ENCODE data around the gene MAVS. TPM values are rescaled to one million over a fixed set of nuclear protein-coding genes. Genes with fewer than 3 reads are reported as not detected.
"Not testable (repeated sequence)": the region's sequence is repeated elsewhere in the genome, so short reads cannot be mapped to it uniquely, and the experiment has no call there.

The MAVS gene
- total RNA-seq, 2 donors from 2014 or later, result 35.2 to 42.1 TPM

- Histone ChIP-seq H3K4me1 (ENCODE audit: control insufficient read depth in 1 of 2, low read depth in 2 of 2) (no peaks in the 10 kb centered on the region), H3K4me3 (no peak overlapping the region), H3K27ac (no peak overlapping the region), H3K9me3 (no peaks in the 10 kb centered on the region), H3K27me3 (replicated peaks; ENCODE audit: insufficient read depth) (no peaks in the 10 kb centered on the region), H3K36me3 (no peaks in the 10 kb centered on the region)
- TF ChIP-seq CTCF (IDR thresholded peaks at IDR 0.05), result no peak
- ATAC-seq (ENCODE audit: insufficient number of reproducible peaks, low FRiP score, low read depth), result no peak
- no peak for DNase-seq (ENCODE audit: low spot score)
Measured at GRCh38 chr20:3874194-3874844, 27.7 kb downstream of the MAVS start.

- no peak overlapping the region for H3K27ac ChIP-seq
- no peaks in the 10 kb centered on the region for H3K9me3 ChIP-seq
- no peak overlapping the region for H3K4me3 ChIP-seq
- H3K4me1 ChIP-seq (ENCODE audit: control insufficient read depth in 1 of 2, low read depth in 2 of 2), result no peaks in the 10 kb centered on the region
- no peak for TF ChIP-seq CTCF (IDR thresholded peaks at IDR 0.05)
- no peaks in the 10 kb centered on the region for H3K27me3 ChIP-seq (replicated peaks; ENCODE audit: insufficient read depth)
- no peak for ATAC-seq (ENCODE audit: insufficient number of reproducible peaks, low FRiP score, low read depth)
- H3K36me3 ChIP-seq, result no peaks in the 10 kb centered on the region
- no peak for DNase-seq (ENCODE audit: low spot score)
Measured at GRCh38 chr20:3875378-3875974, 28.8 kb downstream of the MAVS start.

GRCh38 chr20:3876000-3876399 is 29.4 kb downstream of the MAVS start:
- TF ChIP-seq CTCF (IDR thresholded peaks at IDR 0.05), result no peak
- Histone ChIP-seq H3K27ac (no peak overlapping the region), H3K36me3 (no peaks in the 10 kb centered on the region), H3K9me3 (no peaks in the 10 kb centered on the region), H3K27me3 (replicated peaks; ENCODE audit: insufficient read depth) (no peaks in the 10 kb centered on the region), H3K4me3 (no peak overlapping the region), H3K4me1 (ENCODE audit: control insufficient read depth in 1 of 2, low read depth in 2 of 2) (no peaks in the 10 kb centered on the region)
- ATAC-seq (ENCODE audit: insufficient number of reproducible peaks, low FRiP score, low read depth), result no peak
- no peak for DNase-seq (ENCODE audit: low spot score)

GRCh38 chr20:3876676-3877075 is 30.0 kb downstream of the MAVS start:
- Histone ChIP-seq H3K27me3 (replicated peaks; ENCODE audit: insufficient read depth) (no peaks in the 10 kb centered on the region), H3K9me3 (no peaks in the 10 kb centered on the region), H3K4me1 (ENCODE audit: control insufficient read depth in 1 of 2, low read depth in 2 of 2) (no peaks in the 10 kb centered on the region), H3K27ac (no peak overlapping the region), H3K4me3 (no peak overlapping the region), H3K36me3 (no peaks in the 10 kb centered on the region)
- TF ChIP-seq CTCF (IDR thresholded peaks at IDR 0.05), result no peak
- DNase-seq (ENCODE audit: low spot score) (no peak), ATAC-seq (ENCODE audit: insufficient number of reproducible peaks, low FRiP score, low read depth) (no peak)

GRCh38 chr20:3878921-3879274 is 32.3 kb downstream of the MAVS start:
- H3K4me1 ChIP-seq (ENCODE audit: control insufficient read depth in 1 of 2, low read depth in 2 of 2); H3K4me3 ChIP-seq; H3K27me3 ChIP-seq (replicated peaks; ENCODE audit: insufficient read depth); H3K9me3 ChIP-seq; H3K36me3 ChIP-seq; H3K27ac ChIP-seq; ATAC-seq (ENCODE audit: insufficient number of reproducible peaks, low FRiP score, low read depth); DNase-seq (ENCODE audit: low spot score): not testable (repeated sequence)

GRCh38 chr20:3885715-3886114 is 39.1 kb downstream of the MAVS start:
- DNase-seq (ENCODE audit: low spot score) (no peak), ATAC-seq (ENCODE audit: insufficient number of reproducible peaks, low FRiP score, low read depth) (no peak)
- peaks cover 3 to 16% of the 10 kb centered on the region in 2 donors for H3K4me1 ChIP-seq (ENCODE audit: control insufficient read depth in 1 of 2, low read depth in 2 of 2)
- no peak for TF ChIP-seq CTCF (IDR thresholded peaks at IDR 0.05)
- no peak overlapping the region for H3K4me3 ChIP-seq
- H3K9me3 ChIP-seq, result no peaks in the 10 kb centered on the region
- H3K36me3 ChIP-seq, result no peaks in the 10 kb centered on the region
- no peaks in the 10 kb centered on the region for H3K27me3 ChIP-seq (replicated peaks; ENCODE audit: insufficient read depth)
- no peak overlapping the region for H3K27ac ChIP-seq

Data from thoracic aorta (tissue), 2 donors.